Tibial artery (tissue), 4 donors: Measurements from ENCODE around the gene DDX19B.
"Not testable (repeated sequence)": the region's sequence is repeated elsewhere in the genome, so short reads cannot be mapped to it uniquely, and the experiment has no call there.

Experiments used
- DNase-seq, 2 donors: peaks; one replicate each; pipeline ENCODE4 v3.0.0-alpha.2; 2019
- H3K27ac ChIP-seq, 2 donors: fragments of 200-600 bp; sonication (generic) in 1 of 2; 1 replicate in 1 of 2; 2 replicates in 1 of 2; pipeline ENCODE4 v1.5.1; 2018 to 2019; ENCODE audit warnings: mild to moderate bottlenecking in 1 of 2
- H3K27me3 ChIP-seq, 2 donors: fragments of 200-600 bp; sonication (generic) in 1 of 2; one replicate each; pipeline versions ENCODE4 v1.5.1 to v1.6.0; 2016 to 2019
- H3K36me3 ChIP-seq, 3 donors: fragments of 200-600 bp; sonication (generic) in 2 of 3; one replicate each; pipeline ENCODE4 v1.5.1; 2016 to 2019; ENCODE audit warnings: mild to moderate bottlenecking in 2 of 3
- H3K4me1 ChIP-seq, 4 donors: fragments of 200-600 bp; sonication (generic) in 2 of 4; 1 replicate in 3 of 4; 2 replicates in 1 of 4; pipeline ENCODE4 v1.5.1; 2016 to 2019
- H3K4me3 ChIP-seq, 2 donors: fragments of 200-600 bp; sonication (generic) in 1 of 2; 1 replicate in 1 of 2; 2 replicates in 1 of 2; pipeline ENCODE4 v1.5.1; 2018 to 2019; ENCODE audit warnings: mild to moderate bottlenecking in 2 of 2
- H3K9me3 ChIP-seq, 3 donors: fragments of 200-600 bp; sonication (generic) in 1 of 3; one replicate each; pipeline ENCODE4 v1.5.1; 2016 to 2019
- CTCF ChIP-seq, 2 experiments: fragments of 200-600 bp in 1 of 2; fragments of 450-650 bp in 1 of 2; IDR thresholded peaks; one replicate each; pipeline ENCODE4 v1.5.1; 2017 to 2019; ENCODE audit warnings: antibody characterized with exemption in 2 of 2, mild to moderate bottlenecking in 1 of 2, moderate library complexity in 1 of 2
- intact Hi-C: fragments of 100-400 bp; cut with DNase I; formaldehyde crosslinking; loops from one replicate; pipeline ENCODE4 v1.15.0; 2023; ENCODE audit warnings: low total_unique reads

DDX19B gene

GRCh38 chr16:70270176-70270575 is 28.8 kb upstream of the DDX19B start:
- no peak for DNase-seq
- H3K9me3 ChIP-seq: no peaks in the 10 kb centered on the region
- no peak overlapping the region for H3K4me3 ChIP-seq
- H3K36me3 ChIP-seq: peaks cover 78 to 100% (median 93%) of the 10 kb centered on the region in 3 donors
- intact Hi-C loops: no loop called here
- no peak overlapping the region for H3K27ac ChIP-seq
- no peaks in the 10 kb centered on the region for H3K27me3 ChIP-seq
- no peak for TF ChIP-seq CTCF (IDR thresholded peaks at IDR 0.05)
- no peaks in the 10 kb centered on the region for H3K4me1 ChIP-seq

GRCh38 chr16:70271696-70272095 is 27.3 kb upstream of the DDX19B start:
- Histone ChIP-seq H3K27ac (no peak overlapping the region), H3K36me3 (peaks cover 76 to 100% (median 94%) of the 10 kb centered on the region in 3 donors), H3K9me3 (no peaks in the 10 kb centered on the region), H3K4me3 (no peak overlapping the region), H3K27me3 (no peaks in the 10 kb centered on the region), H3K4me1 (no peaks in the 10 kb centered on the region)
- no peak for TF ChIP-seq CTCF (IDR thresholded peaks at IDR 0.05)
- intact Hi-C loops: no loop called here
- no peak for DNase-seq

- Histone ChIP-seq H3K36me3 (peaks cover 77 to 100% (median 89%) of the 10 kb centered on the region in 3 donors), H3K9me3 (no peaks in the 10 kb centered on the region), H3K4me3 (no peak overlapping the region), H3K4me1 (no peaks in the 10 kb centered on the region), H3K27ac (no peak overlapping the region), H3K27me3 (no peaks in the 10 kb centered on the region)
- TF ChIP-seq CTCF (IDR thresholded peaks at IDR 0.05): no peak
- intact Hi-C loops: no loop called here
- no peak for DNase-seq
These were observed 22.6 kb upstream of the DDX19B start for GRCh38 chr16:70276392-70276791.

- H3K27ac ChIP-seq, H3K27me3 ChIP-seq, DNase-seq, intact Hi-C loops, H3K9me3 ChIP-seq: not testable (repeated sequence)
- Histone ChIP-seq H3K4me1 (peaks cover 0 to 20% (median 8%) of the 10 kb centered on the region in 4 donors), H3K4me3 (peak overlapping the region in 1 of 2 donors; percentile 76), H3K36me3 (peaks cover 0 to 26% (median 25%) of the 10 kb centered on the region in 3 donors)
These were observed 11.5 kb upstream of the DDX19B start for GRCh38 chr16:70287304-70287971.

GRCh38 chr16:70289229-70290094 is 9.5 kb upstream of the DDX19B start, which contains the start of gene AARS1:
TSS of gene AARS1 (minus strand) at chr16:70289506. CDS start at chr16:70282763, 6,743 bp downstream.
- Histone ChIP-seq H3K27ac (peak within 1 kb of the TSS; percentile 88 to 94), H3K4me1 (peaks cover 0 to 20% (median 8%) of the 10 kb centered on the region in 4 donors), H3K9me3 (no peaks in the 10 kb centered on the region), H3K27me3 (no peaks in the 10 kb centered on the region), H3K36me3 (peaks cover 0 to 6% (median 5%) of the 10 kb centered on the region in 3 donors), H3K4me3 (peak within 1 kb of the TSS; percentile 76 to 85)
- DNase-seq: peak; percentile 97 to 98
- intact Hi-C loops: no loop called here
- no peak for TF ChIP-seq CTCF (IDR thresholded peaks at IDR 0.05)
